Thoracic aorta (tissue), 2 donors: ENCODE data around the gene TNFSF15. TPM values are rescaled to one million over a fixed set of nuclear protein-coding genes. Genes with fewer than 3 reads are reported as not detected.

ENCODE experiments used
- ATAC-seq: fragments of 150-250 bp; one replicate; pipeline ENCODE4 v1.8.0; 2017; ENCODE audit warnings: low read depth; ENCODE audit not compliant: insufficient number of reproducible peaks, low FRiP score
- DNase-seq: peaks from one replicate; pipeline ENCODE4 v3.0.0-alpha.2; 2020; ENCODE audit warnings: low spot score
- H3K27ac ChIP-seq, 2 donors: fragments of 200-600 bp; sonication (generic); 1 replicate in 1 of 2; 2 replicates in 1 of 2; pipeline ENCODE4 v1.5.1; 2016; ENCODE audit warnings: mild to moderate bottlenecking in 2 of 2, moderate library complexity in 2 of 2
- H3K27me3 ChIP-seq: fragments of 200-600 bp; sonication (generic); replicated peaks from 2 replicates; pipeline ENCODE4 v1.6.0; 2016; ENCODE audit warnings: mild to moderate bottlenecking; ENCODE audit not compliant: insufficient read depth
- H3K36me3 ChIP-seq: fragments of 200-600 bp; sonication (generic); one replicate; pipeline ENCODE4 v1.5.1; 2016
- H3K4me1 ChIP-seq, 2 donors: fragments of 200-600 bp; sonication (generic); 1 replicate in 1 of 2; 2 replicates in 1 of 2; pipeline versions ENCODE4 v1.5.1 to v1.6.0; 2016; ENCODE audit warnings: low read depth in 2 of 2, mild to moderate bottlenecking in 1 of 2; ENCODE audit not compliant: control insufficient read depth in 1 of 2
- H3K4me3 ChIP-seq: fragments of 200-600 bp; sonication (generic); 2 replicates; pipeline ENCODE4 v1.5.1; 2016; ENCODE audit warnings: mild to moderate bottlenecking
- H3K9me3 ChIP-seq: fragments of 200-600 bp; sonication (generic); 2 replicates; pipeline ENCODE4 v1.5.1; 2016
- CTCF ChIP-seq: fragments of 200-600 bp; sonication (generic); IDR thresholded peaks from one replicate; pipeline ENCODE4 v1.5.1; 2019; ENCODE audit warnings: antibody characterized with exemption
- total RNA-seq, 2 donors: library from RNA; depleted of rRNA; stranded (reverse); fragments of >200 nt; gene quantifications; one replicate each; pipeline versions ENCODE4 v1.1.0 to v1.2.3, GENCODE V29; 2016

Gene TNFSF15
- total RNA-seq, 2 donors from 2014 or later, result 0.63 TPM; not detected in 1

GRCh38 chr9:114825126-114825795 lies 19.4 kb upstream of the TNFSF15 start:
- no peak for TF ChIP-seq CTCF
- no peak overlapping the region for H3K4me3 ChIP-seq
- ATAC-seq (no peak), DNase-seq (no peak)
- H3K4me1 ChIP-seq, result no peaks in the 10 kb centered on the region
- no peaks in the 10 kb centered on the region for H3K27me3 ChIP-seq
- no peak overlapping the region for H3K27ac ChIP-seq
- no peaks in the 10 kb centered on the region for H3K9me3 ChIP-seq
- H3K36me3 ChIP-seq, result no peaks in the 10 kb centered on the region

GRCh38 chr9:114824110-114824509 lies 18.3 kb upstream of the TNFSF15 start:
- Histone ChIP-seq H3K27me3 (no peaks in the 10 kb centered on the region), H3K4me3 (no peak overlapping the region), H3K9me3 (no peaks in the 10 kb centered on the region), H3K27ac (no peak overlapping the region), H3K36me3 (no peaks in the 10 kb centered on the region), H3K4me1 (no peaks in the 10 kb centered on the region)
- no peak for ATAC-seq
- TF ChIP-seq CTCF, result no peak
- no peak for DNase-seq

GRCh38 chr9:114823441-114823840 lies 17.6 kb upstream of the TNFSF15 start:
- no peak for ATAC-seq
- H3K4me1 ChIP-seq, result no peaks in the 10 kb centered on the region
- DNase-seq, result no peak
- no peak for TF ChIP-seq CTCF
- no peaks in the 10 kb centered on the region for H3K27me3 ChIP-seq
- H3K4me3 ChIP-seq, result no peak overlapping the region
- H3K27ac ChIP-seq, result no peak overlapping the region
- no peaks in the 10 kb centered on the region for H3K9me3 ChIP-seq
- H3K36me3 ChIP-seq, result no peaks in the 10 kb centered on the region

GRCh38 chr9:114822708-114823107 lies 16.9 kb upstream of the TNFSF15 start:
- H3K4me1 ChIP-seq, result no peaks in the 10 kb centered on the region
- no peak for ATAC-seq
- H3K27ac ChIP-seq, result no peak overlapping the region
- no peak for TF ChIP-seq CTCF
- H3K4me3 ChIP-seq, result no peak overlapping the region
- H3K9me3 ChIP-seq, result no peaks in the 10 kb centered on the region
- H3K36me3 ChIP-seq, result no peaks in the 10 kb centered on the region
- no peaks in the 10 kb centered on the region for H3K27me3 ChIP-seq
- DNase-seq, result no peak

- no peaks in the 10 kb centered on the region for H3K4me1 ChIP-seq
- no peaks in the 10 kb centered on the region for H3K9me3 ChIP-seq
- no peak for ATAC-seq
- TF ChIP-seq CTCF, result no peak
- no peak overlapping the region for H3K27ac ChIP-seq
- H3K36me3 ChIP-seq, result no peaks in the 10 kb centered on the region
- no peaks in the 10 kb centered on the region for H3K27me3 ChIP-seq
- no peak for DNase-seq
- no peak overlapping the region for H3K4me3 ChIP-seq
Observed at GRCh38 chr9:114820776-114821501, 15.1 kb upstream of the TNFSF15 start.
